Endodermal cell (in vitro differentiated cells): ENCODE measurements around the gene GMPR2. TPM values are rescaled to one million over a fixed set of nuclear protein-coding genes. Genes with fewer than 3 reads are reported as not detected.
"Not testable (repeated sequence)": the region's sequence is repeated elsewhere in the genome, so short reads cannot be mapped to it uniquely, and the experiment has no call there.

Experiments
- DNase-seq: peaks from one replicate; pipeline ENCODE4 v3.0.0-alpha.2; 2017
- H3K27ac ChIP-seq: 2 replicates; pipeline ENCODE4 v1.5.1; 2013; ENCODE audit warnings: mild to moderate bottlenecking, low read depth, low read length, moderate library complexity
- H3K27me3 ChIP-seq: 2 replicates; pipeline ENCODE4 v1.6.1; 2013; ENCODE audit warnings: mild to moderate bottlenecking, low read length, moderate library complexity; ENCODE audit not compliant: insufficient read depth, control insufficient read depth, poor library complexity, severe bottlenecking
- H3K36me3 ChIP-seq: 2 replicates; pipeline ENCODE4 v1.7.0; 2013; ENCODE audit warnings: mild to moderate bottlenecking, low read length, moderate library complexity; ENCODE audit not compliant: control insufficient read depth, insufficient read depth
- H3K4me1 ChIP-seq: one replicate; pipeline ENCODE4 v1.7.0; 2013; ENCODE audit warnings: low read length; ENCODE audit not compliant: control insufficient read depth, insufficient read depth
- H3K4me3 ChIP-seq: 2 replicates; pipeline ENCODE4 v1.5.1; 2013; ENCODE audit warnings: mild to moderate bottlenecking, low read length, moderate library complexity
- H3K9ac ChIP-seq: 2 replicates; pipeline ENCODE4 v1.6.1; 2013; ENCODE audit warnings: mild to moderate bottlenecking, low read length, moderate library complexity; ENCODE audit not compliant: poor library complexity, severe bottlenecking; ENCODE audit errors: extremely low read depth
- H3K9me3 ChIP-seq: 2 replicates; pipeline ENCODE4 v1.6.1; 2013; ENCODE audit warnings: mild to moderate bottlenecking, low read length, moderate library complexity; ENCODE audit not compliant: control insufficient read depth
- H3K27ac Mint-ChIP-seq: 2 replicates; pipeline ENCODE4 v1.8.0; 2020; ENCODE audit warnings: mixed read lengths
- H3K27me3 Mint-ChIP-seq: 2 replicates; pipeline ENCODE4 v1.8.0; 2021; ENCODE audit warnings: mild to moderate bottlenecking, mixed read lengths; ENCODE audit not compliant: insufficient read depth
- H3K36me3 Mint-ChIP-seq: 2 replicates; pipeline ENCODE4 v1.8.0; 2020; ENCODE audit warnings: low read depth, mixed read lengths
- H3K4me1 Mint-ChIP-seq: 2 replicates; pipeline ENCODE4 v1.8.0; 2020; ENCODE audit warnings: mixed read lengths
- H3K4me3 Mint-ChIP-seq: 2 replicates; pipeline ENCODE4 v1.8.0; 2020; ENCODE audit warnings: mild to moderate bottlenecking, moderate library complexity, mixed read lengths
- H3K9me3 Mint-ChIP-seq: 2 replicates; pipeline ENCODE4 v1.8.0; 2020; ENCODE audit warnings: mild to moderate bottlenecking, mixed read lengths
- WGBS, 2 experiments: methylation state at CpG; one replicate each; pipeline versions ENCODE4 v1.1.5 to v1.1.7; 2013; ENCODE audit warnings: missing lambda C conversion rate in 2 of 2, mixed read lengths in 1 of 2; ENCODE audit not compliant: insufficient coverage in 1 of 2, insufficient read length in 1 of 2; 5-methylcytosine and 5-hydroxymethylcytosine counted together
- total RNA-seq, 2 donors: library from RNA; stranded (reverse); fragmentation: NEBNext Ultra II Directional in 1 of 2; extraction: Animal tissue kit (Norgen Biotek cat#: 25700) in 1 of 2; gene quantifications; 2 replicates in 1 of 2; 3 replicates in 1 of 2; pipeline ENCODE4 v1.2.1, GENCODE V29; 2021
- TF ChIP-seq, protein P1 (sequence below): fragments of 200-600 bp; sonication (generic); conservative IDR thresholded peaks from 2 replicates; pipeline ENCODE4 v1.5.0; 2021; ENCODE audit warnings: antibody characterized with exemption, mild to moderate bottlenecking

GMPR2 gene
- total RNA-seq, 2 donors from 2014 or later, result 56.1 to 63.1 TPM

DNA sequence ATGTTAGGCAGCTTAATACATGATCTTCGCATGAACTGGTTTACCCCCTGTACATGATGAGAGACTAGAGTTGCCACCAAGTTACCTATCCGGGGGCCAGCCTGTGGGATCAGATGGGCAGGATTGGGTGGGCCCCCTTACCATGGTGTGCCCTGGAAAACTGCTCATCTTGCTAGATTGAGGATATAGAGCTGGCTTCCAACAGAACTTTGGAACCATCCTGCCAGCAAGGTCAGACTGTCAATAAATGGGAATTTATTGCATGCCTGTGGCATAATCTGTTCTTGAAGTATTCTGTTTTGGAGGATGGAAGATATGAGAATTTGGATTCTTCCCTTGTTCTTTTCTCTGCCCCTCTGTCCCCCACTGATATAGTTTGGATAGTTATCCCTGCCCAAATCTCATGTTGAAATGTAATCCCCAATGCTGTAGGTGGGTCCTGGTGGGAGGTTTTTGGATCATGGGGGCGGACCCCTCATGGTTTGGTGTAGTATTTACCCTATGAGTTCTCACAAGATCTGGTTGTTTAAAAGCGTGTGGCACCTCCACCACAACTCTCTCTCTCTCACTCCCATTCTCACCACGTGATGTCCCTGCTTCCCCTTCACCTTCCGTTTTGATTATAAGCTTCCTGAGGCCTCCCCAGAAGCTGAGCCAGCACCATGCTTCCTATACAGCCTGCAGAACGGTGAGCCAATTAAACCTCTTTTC lies 33.8 kb upstream of the GMPR2 start:
- H3K9me3 ChIP-seq, result peaks cover 23% of the 10 kb centered on the region
- no peaks in the 10 kb centered on the region for H3K27me3 Mint-ChIP-seq
- H3K4me3 Mint-ChIP-seq, result no peak overlapping the region
- H3K27me3 ChIP-seq, result no peaks in the 10 kb centered on the region
- H3K9ac ChIP-seq, result no peak overlapping the region
- H3K36me3 ChIP-seq, result peaks cover 28% of the 10 kb centered on the region
- peaks cover 32% of the 10 kb centered on the region for H3K9me3 Mint-ChIP-seq
- no peak overlapping the region for H3K27ac ChIP-seq
- H3K4me3 ChIP-seq, result no peak overlapping the region
- peaks cover 52% of the 10 kb centered on the region for H3K36me3 Mint-ChIP-seq
- H3K4me1 ChIP-seq, result no peaks in the 10 kb centered on the region
- WGBS, 2 experiments, result 95 to 96% methylated on average over 4 to 6 of the region's 7 CpGs
- no peak overlapping the region for H3K27ac Mint-ChIP-seq
- peaks cover 8% of the 10 kb centered on the region for H3K4me1 Mint-ChIP-seq
- TF ChIP-seq, protein P1, sequence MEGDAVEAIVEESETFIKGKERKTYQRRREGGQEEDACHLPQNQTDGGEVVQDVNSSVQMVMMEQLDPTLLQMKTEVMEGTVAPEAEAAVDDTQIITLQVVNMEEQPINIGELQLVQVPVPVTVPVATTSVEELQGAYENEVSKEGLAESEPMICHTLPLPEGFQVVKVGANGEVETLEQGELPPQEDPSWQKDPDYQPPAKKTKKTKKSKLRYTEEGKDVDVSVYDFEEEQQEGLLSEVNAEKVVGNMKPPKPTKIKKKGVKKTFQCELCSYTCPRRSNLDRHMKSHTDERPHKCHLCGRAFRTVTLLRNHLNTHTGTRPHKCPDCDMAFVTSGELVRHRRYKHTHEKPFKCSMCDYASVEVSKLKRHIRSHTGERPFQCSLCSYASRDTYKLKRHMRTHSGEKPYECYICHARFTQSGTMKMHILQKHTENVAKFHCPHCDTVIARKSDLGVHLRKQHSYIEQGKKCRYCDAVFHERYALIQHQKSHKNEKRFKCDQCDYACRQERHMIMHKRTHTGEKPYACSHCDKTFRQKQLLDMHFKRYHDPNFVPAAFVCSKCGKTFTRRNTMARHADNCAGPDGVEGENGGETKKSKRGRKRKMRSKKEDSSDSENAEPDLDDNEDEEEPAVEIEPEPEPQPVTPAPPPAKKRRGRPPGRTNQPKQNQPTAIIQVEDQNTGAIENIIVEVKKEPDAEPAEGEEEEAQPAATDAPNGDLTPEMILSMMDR, result no peak
- no peak for DNase-seq

DNA sequence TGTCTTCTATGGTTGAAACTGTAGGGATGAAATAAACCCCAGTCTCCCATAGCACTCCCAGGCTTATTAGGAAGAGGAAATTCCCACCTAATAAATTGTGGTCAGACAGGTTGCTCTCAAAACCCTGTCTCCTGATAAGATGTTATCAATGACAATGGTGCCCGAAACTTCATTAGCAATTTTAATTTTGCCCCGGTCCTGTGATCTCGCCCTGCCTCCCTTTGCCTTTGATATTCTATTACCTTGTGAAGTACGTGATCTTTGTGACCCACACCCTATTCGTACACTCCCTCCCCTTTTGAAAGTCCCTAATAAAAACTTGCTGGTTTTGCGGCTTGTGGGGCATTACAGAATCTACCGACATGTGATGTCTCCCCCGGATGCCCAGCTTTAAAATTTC lies 30.2 kb upstream of the GMPR2 start:
- 66 to 69% methylated on average over 8 of the region's 8 CpGs for WGBS, 2 experiments
- peak; percentile 58 for DNase-seq
- not testable (repeated sequence) for H3K4me3 ChIP-seq, H3K4me1 ChIP-seq, H3K27me3 Mint-ChIP-seq, H3K4me3 Mint-ChIP-seq, H3K27ac ChIP-seq, H3K9ac ChIP-seq, H3K27me3 ChIP-seq, H3K27ac Mint-ChIP-seq, H3K4me1 Mint-ChIP-seq
- Mint-ChIP-seq H3K9me3 (peaks cover 32% of the 10 kb centered on the region), H3K36me3 (peaks cover 76% of the 10 kb centered on the region)
- Histone ChIP-seq H3K9me3 (peaks cover 23% of the 10 kb centered on the region), H3K36me3 (peaks cover 53% of the 10 kb centered on the region)

DNA sequence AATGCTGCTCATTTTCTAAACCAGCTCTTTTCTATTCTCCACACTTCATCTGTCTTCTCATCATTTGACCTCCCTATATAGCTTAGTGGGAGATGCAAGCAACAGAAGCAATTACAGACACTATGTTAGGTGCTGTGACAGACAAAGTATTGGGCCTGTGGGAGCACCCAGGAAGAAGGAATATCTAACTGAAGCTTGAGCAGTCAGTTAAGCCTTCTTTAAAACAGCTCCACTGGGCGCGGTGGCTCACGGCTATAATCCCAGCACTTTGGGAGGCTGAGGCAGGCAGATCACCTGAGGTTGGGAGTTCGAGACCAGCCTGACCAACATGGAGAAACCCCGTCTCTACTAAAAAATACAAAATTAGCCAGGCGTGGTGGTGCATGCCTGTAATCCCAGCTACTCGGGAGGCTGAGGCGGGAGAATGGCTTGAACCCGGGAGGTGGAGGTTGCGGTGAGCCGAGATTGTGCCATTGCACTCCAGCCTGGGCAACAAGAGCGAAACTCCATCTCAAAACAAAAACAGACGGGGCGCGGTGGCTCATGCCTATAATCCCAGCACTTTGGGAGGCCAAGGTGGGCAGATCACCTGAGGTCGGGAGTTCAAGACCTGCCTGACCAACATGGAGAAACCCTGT lies 29.4 kb upstream of the GMPR2 start:
- H3K9ac ChIP-seq, result not testable (repeated sequence)
- H3K36me3 Mint-ChIP-seq, result peaks cover 84% of the 10 kb centered on the region

More for the DNA sequence above, 29.4 kb upstream of the GMPR2 start:
- Histone ChIP-seq H3K4me3 (peak overlapping the region; percentile 24), H3K36me3 (peaks cover 61% of the 10 kb centered on the region), H3K9me3 (peaks cover 23% of the 10 kb centered on the region)
- peaks cover 32% of the 10 kb centered on the region for H3K9me3 Mint-ChIP-seq
- WGBS, 2 experiments, result 91 to 98% methylated on average over 10 to 15 of the region's 16 CpGs
- H3K4me1 Mint-ChIP-seq, H3K4me3 Mint-ChIP-seq, H3K27me3 Mint-ChIP-seq, DNase-seq, H3K27ac Mint-ChIP-seq, H3K27ac ChIP-seq, H3K4me1 ChIP-seq, H3K27me3 ChIP-seq: not testable (repeated sequence)
